GM23248 (cell line): ENCODE measurements around the gene EVA1B. TPM values are rescaled to one million over a fixed set of nuclear protein-coding genes. Genes with fewer than 3 reads are reported as not detected.

Experiments used
- DNase-seq: peaks from one replicate; pipeline ENCODE4 v3.0.0-alpha.2; 2015
- H2AFZ ChIP-seq: fragments of 200-600 bp; sonication (generic); 2 replicates; pipeline ENCODE4 v1.6.1; 2016; ENCODE audit warnings: antibody characterized with exemption
- H3F3A ChIP-seq: fragments of 200-600 bp; sonication (generic); 2 replicates; pipeline ENCODE4 v1.6.1; 2016; ENCODE audit warnings: mild to moderate bottlenecking, antibody characterized with exemption, mixed run types; ENCODE audit not compliant: insufficient read depth
- H3K27ac ChIP-seq: fragments of 200-600 bp; sonication (generic); 2 replicates; pipeline ENCODE4 v1.5.1; 2016; ENCODE audit warnings: mild to moderate bottlenecking
- H3K27me3 ChIP-seq: fragments of 200-600 bp; sonication (generic); replicated peaks from 2 replicates; pipeline ENCODE4 v1.6.1; 2016; ENCODE audit warnings: mild to moderate bottlenecking; ENCODE audit not compliant: insufficient read depth
- H3K36me3 ChIP-seq: fragments of 200-600 bp; sonication (generic); 2 replicates; pipeline ENCODE4 v1.6.1; 2016; ENCODE audit warnings: low read depth, mild to moderate bottlenecking
- H3K4me1 ChIP-seq: fragments of 200-600 bp; sonication (generic); 2 replicates; pipeline ENCODE4 v1.6.1; 2016; ENCODE audit warnings: mild to moderate bottlenecking; ENCODE audit not compliant: insufficient read depth
- H3K4me2 ChIP-seq: fragments of 200-600 bp; sonication (generic); one replicate; pipeline ENCODE4 v1.6.1; 2016; ENCODE audit warnings: mild to moderate bottlenecking; ENCODE audit not compliant: unreplicated experiment
- H3K4me3 ChIP-seq: fragments of 200-600 bp; sonication (generic); 2 replicates; pipeline ENCODE4 v1.5.1; 2016; ENCODE audit warnings: mild to moderate bottlenecking
- H3K79me2 ChIP-seq: fragments of 200-600 bp; sonication (generic); 2 replicates; pipeline ENCODE4 v1.6.1; 2016; ENCODE audit warnings: mild to moderate bottlenecking; ENCODE audit not compliant: insufficient read depth
- H3K9ac ChIP-seq: fragments of 200-600 bp; sonication (generic); 2 replicates; pipeline ENCODE4 v1.6.1; 2016; ENCODE audit warnings: mild to moderate bottlenecking
- H3K9me2 ChIP-seq: fragments of 200-600 bp; sonication (generic); 2 replicates; pipeline ENCODE4 v1.6.1; 2016; ENCODE audit warnings: mixed run types, mild to moderate bottlenecking, moderate library complexity; ENCODE audit not compliant: insufficient read depth
- H3K9me3 ChIP-seq: fragments of 200-600 bp; sonication (generic); one replicate; pipeline ENCODE4 v1.6.1; 2017; ENCODE audit warnings: low read depth
- H4K20me1 ChIP-seq: fragments of 200-600 bp; sonication (generic); 2 replicates; pipeline ENCODE4 v1.6.0; 2016; ENCODE audit not compliant: insufficient read depth
- EZH2 ChIP-seq: fragments of 200-600 bp; sonication (generic); IDR thresholded peaks from 2 replicates; pipeline ENCODE4 v1.6.1; 2018; ENCODE audit warnings: antibody characterized with exemption, mild to moderate bottlenecking; ENCODE audit not compliant: insufficient read depth, poor library complexity, severe bottlenecking
- EZH2phosphoT487 ChIP-seq: fragments of 200-600 bp; sonication (generic); IDR thresholded peaks from 2 replicates; pipeline ENCODE4 v1.6.1; 2018; ENCODE audit warnings: antibody characterized with exemption, moderate library complexity, mild to moderate bottlenecking, low read depth; ENCODE audit not compliant: insufficient read depth
- WGBS, 2 experiments: methylation state at CpG; one replicate each; pipeline ENCODE4 v1.1.6; 2015 to 2017; ENCODE audit warnings: low lambda C conversion rate in 2 of 2, low coverage in 1 of 2; ENCODE audit errors: missing lambda C conversion rate in 2 of 2; 5-methylcytosine and 5-hydroxymethylcytosine counted together
- in situ Hi-C: fragments of 300-500 bp; cut with MboI; formaldehyde crosslinking; loops from 2 replicates; pipeline ENCODE4 v1.15.0; 2020
- polyA plus RNA-seq: library from polyadenylated mRNA; unstranded; fragments of >200 nt; fragmentation: Nextera tagmentation; extraction: Ambion mirVana; gene quantifications from 2 replicates; pipeline ENCODE4 v1.2.1, GENCODE V29; 2016
- total RNA-seq: library from RNA; depleted of rRNA; stranded (reverse); fragments of >200 nt; shearing (Covaris generic); gene quantifications from 2 replicates; pipeline ENCODE4 v1.2.3, GENCODE V29; 2014

The EVA1B gene
- total and polyA plus RNA-seq, 2 experiments from 2014 or later, result 95.0 to 328 TPM

DNA sequence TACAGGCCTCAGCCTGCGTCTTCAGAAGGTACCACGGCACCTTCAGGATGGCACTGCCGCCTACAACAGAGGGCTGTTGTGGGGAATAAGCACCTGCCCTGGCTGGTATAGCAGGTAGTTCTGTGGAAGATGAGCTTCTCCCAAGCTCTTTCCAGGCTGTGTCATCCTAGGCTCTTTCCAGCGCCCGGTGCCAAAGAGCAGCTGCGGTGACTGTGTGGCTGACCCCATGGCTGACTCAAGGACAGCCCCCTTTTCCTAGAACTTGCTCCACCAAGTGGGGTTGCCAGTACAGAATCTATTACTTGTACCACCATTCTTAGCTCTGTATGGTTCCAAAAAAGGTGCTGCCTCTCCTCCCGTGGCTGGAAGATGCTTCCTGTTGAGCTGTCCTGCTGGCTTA lies 21.9 kb upstream of the EVA1B start:
- Histone ChIP-seq H3K27ac (no peak overlapping the region), H3K79me2 (peaks cover 7% of the 10 kb centered on the region; the same call in 1 of the 2 replicates), H3K9me2 (no peaks in the 10 kb centered on the region), H3K9ac (no peak overlapping the region), H3K4me1 (peaks cover 25% of the 10 kb centered on the region), H3K4me2 (no peak overlapping the region), H3K27me3 (no peaks in the 10 kb centered on the region), H3F3A (peaks cover 21% of the 10 kb centered on the region), H3K9me3 (no peaks in the 10 kb centered on the region), H3K4me3 (no peak overlapping the region), H3K36me3 (peaks cover 11% of the 10 kb centered on the region; the same call in 1 of the 2 replicates), H4K20me1 (no peaks in the 10 kb centered on the region), H2AFZ (no peak overlapping the region)
- in situ Hi-C loops, result no loop called here
- TF ChIP-seq EZH2 (no peak), EZH2phosphoT487 (no peak)
- DNase-seq, result no peak
- WGBS, 2 experiments, result 95 to 97% methylated on average over 7 of the region's 7 CpGs

DNA sequence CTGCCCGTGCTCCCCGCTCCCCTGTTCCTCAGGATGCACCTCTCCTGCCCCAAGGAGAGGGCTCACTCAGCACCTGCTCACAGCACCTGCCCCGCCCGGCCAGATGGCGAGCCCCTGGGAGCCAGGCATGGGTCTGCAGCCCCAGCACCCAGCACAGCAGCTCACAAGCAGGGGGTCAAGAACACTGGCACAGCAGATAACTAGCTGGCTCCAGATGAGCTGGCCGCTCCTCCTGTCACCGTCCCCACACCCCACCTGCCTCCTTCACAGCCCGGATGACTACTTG lies 20.9 kb upstream of the EVA1B start:
- H3K9ac ChIP-seq, result no peak overlapping the region
- H3F3A ChIP-seq, result peaks cover 14% of the 10 kb centered on the region
- in situ Hi-C loops, result no loop called here
- H3K4me3 ChIP-seq, result no peak overlapping the region
- no peaks in the 10 kb centered on the region for H3K9me3 ChIP-seq
- no peaks in the 10 kb centered on the region for H3K9me2 ChIP-seq
- H3K27me3 ChIP-seq, result no peaks in the 10 kb centered on the region
- H3K4me2 ChIP-seq, result no peak overlapping the region
- H3K36me3 ChIP-seq, result peaks cover 11% of the 10 kb centered on the region; the same call in 1 of the 2 replicates
- peaks cover 15% of the 10 kb centered on the region for H3K4me1 ChIP-seq
- no peak for TF ChIP-seq EZH2phosphoT487
- no peak for TF ChIP-seq EZH2
- WGBS, 2 experiments, result 90 to 95% methylated on average over 8 of the region's 8 CpGs
- peaks cover 7% of the 10 kb centered on the region; the same call in 1 of the 2 replicates for H3K79me2 ChIP-seq
- DNase-seq, result no peak
- H3K27ac ChIP-seq, result peak overlapping the region; percentile 85; the same call in 1 of the 2 replicates
- H2AFZ ChIP-seq, result no peak overlapping the region
- no peaks in the 10 kb centered on the region for H4K20me1 ChIP-seq

DNA sequence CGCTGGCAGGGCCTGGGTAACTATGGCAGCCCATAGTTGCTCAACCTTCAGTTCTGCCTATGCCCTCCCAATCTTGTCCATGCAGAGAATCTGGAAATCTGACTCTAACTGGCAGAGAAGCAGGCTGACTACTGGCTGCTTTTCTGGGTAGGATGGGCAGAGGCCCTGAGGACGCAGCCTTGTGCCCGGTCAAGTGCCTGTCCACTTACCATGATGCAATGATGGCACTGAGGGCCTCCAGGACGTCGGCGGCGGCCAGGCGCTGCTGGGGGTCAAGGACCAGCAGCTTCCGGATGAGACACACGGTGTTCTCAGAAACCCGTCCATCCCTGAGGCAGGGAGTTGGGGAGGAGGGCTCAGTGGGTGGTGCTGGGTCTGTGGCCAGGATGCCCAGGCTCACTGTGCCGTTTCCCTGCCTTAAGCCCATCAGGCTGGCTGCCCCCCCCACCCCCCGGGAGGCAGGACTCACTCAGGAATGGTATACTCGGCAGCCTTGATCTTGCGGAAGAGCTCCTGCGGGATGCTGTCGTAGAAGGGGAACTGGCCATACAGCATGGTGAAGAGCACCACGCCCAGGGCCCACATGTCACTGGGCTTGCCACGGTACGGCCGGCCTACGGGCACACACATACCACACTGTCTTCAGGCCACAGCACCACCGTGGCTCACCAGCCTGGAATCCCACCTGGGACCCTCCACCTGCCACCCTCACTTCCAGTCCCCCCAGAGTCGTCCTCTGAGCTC lies 20.4 kb upstream of the EVA1B start:
- in situ Hi-C loops, result no loop called here
- no peak overlapping the region for H3K4me3 ChIP-seq

DNA sequence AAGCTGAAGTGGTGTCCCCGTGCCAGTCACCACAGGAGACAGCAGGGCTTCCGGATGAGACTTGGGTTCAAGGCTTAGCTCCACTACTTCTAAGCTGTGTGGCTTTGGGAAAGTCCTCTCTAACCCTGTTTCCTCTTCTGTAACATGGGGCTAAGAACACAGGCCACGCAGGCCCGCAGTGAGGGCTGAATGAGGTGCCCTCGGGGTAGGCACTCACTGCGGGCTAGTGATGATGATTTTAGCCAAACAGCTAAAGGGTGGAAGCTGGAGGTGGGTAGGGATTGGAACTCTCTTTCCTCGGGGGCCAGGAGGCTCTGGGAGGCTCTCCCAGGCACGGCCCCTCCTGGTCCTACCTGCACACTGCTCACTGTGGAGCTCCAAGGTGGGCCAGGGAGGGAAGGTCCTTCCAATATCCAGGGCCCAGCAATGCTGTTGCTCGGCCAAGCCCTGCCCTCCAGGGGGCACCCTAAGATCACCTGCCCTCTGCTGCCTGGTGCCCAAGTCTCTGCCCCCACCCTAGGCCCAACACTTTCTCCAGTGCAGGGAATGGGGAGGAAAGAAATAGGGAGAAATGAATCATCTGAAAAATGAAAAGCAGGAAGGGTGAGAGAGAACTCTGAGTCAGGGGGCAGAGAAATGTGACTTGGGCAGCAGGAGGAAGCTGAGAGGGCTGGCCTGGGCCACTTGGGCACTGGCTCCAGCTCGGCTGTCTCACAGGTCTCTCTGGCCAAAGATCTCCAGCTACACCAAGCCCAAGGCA lies 19.2 kb upstream of the EVA1B start:
- Histone ChIP-seq H3K4me1 (peaks cover 12% of the 10 kb centered on the region), H3K79me2 (no peaks in the 10 kb centered on the region), H2AFZ (no peak overlapping the region), H3K27ac (peak overlapping the region; percentile 85), H3K36me3 (peaks cover 3% of the 10 kb centered on the region; the same call in 1 of the 2 replicates), H3K27me3 (no peaks in the 10 kb centered on the region), H3K4me2 (no peak overlapping the region), H3K4me3 (no peak overlapping the region), H3K9ac (peak overlapping the region; percentile 68), H3K9me3 (no peaks in the 10 kb centered on the region), H3K9me2 (no peaks in the 10 kb centered on the region), H4K20me1 (no peaks in the 10 kb centered on the region), H3F3A (peaks cover 7% of the 10 kb centered on the region)
- 73 to 74% methylated on average over 10 of the region's 10 CpGs for WGBS, 2 experiments
- in situ Hi-C loops, result no loop called here
- peak; percentile 87 for DNase-seq
- no peak for TF ChIP-seq EZH2phosphoT487
- TF ChIP-seq EZH2, result no peak

More for the DNA sequence above, 20.4 kb upstream of the EVA1B start:
- Histone ChIP-seq H3K4me1 (peaks cover 12% of the 10 kb centered on the region), H3K9ac (peak overlapping the region; percentile 68), H3K79me2 (peaks cover 2% of the 10 kb centered on the region; the same call in 1 of the 2 replicates), H4K20me1 (no peaks in the 10 kb centered on the region), H3K4me2 (no peak overlapping the region), H2AFZ (no peak overlapping the region), H3F3A (peaks cover 9% of the 10 kb centered on the region), H3K27me3 (no peaks in the 10 kb centered on the region), H3K27ac (peak overlapping the region; percentile 85), H3K36me3 (peaks cover 11% of the 10 kb centered on the region; the same call in 1 of the 2 replicates), H3K9me2 (no peaks in the 10 kb centered on the region), H3K9me3 (no peaks in the 10 kb centered on the region)
- TF ChIP-seq EZH2phosphoT487 (no peak), EZH2 (no peak)
- peak; percentile 19 for DNase-seq
- WGBS, 2 experiments, result 94 to 95% methylated on average over 23 to 24 of the region's 24 CpGs
